SJSA1 (cell line): Measurements from ENCODE around the gene IFNA6. TPM values are rescaled to one million over a fixed set of nuclear protein-coding genes. Genes with fewer than 3 reads are reported as not detected.
A peak's percentile ranks its signal among the peaks of the same experiment; 100 is the strongest.

Experiments used
- DNase-seq, 2 experiments: peaks; one replicate each; pipeline ENCODE4 v3.0.0-alpha.2; 2015 to 2020; ENCODE audit warnings: low spot score in 2 of 2, low read depth in 1 of 2
- H3K27ac ChIP-seq: fragments of 250-450 bp; sonication (Bioruptor Pico); 2 replicates; pipeline ENCODE4 v1.5.1; 2020; ENCODE audit warnings: mild to moderate bottlenecking, moderate library complexity
- H3K27me3 ChIP-seq: fragments of 250-450 bp; sonication (Bioruptor Pico); replicated peaks from 2 replicates; pipeline ENCODE4 v1.5.1; 2020; ENCODE audit warnings: mild to moderate bottlenecking, moderate library complexity
- H3K36me3 ChIP-seq: fragments of 250-450 bp; sonication (Bioruptor Pico); 2 replicates; pipeline ENCODE4 v1.5.1; 2020; ENCODE audit warnings: mild to moderate bottlenecking
- H3K4me1 ChIP-seq: fragments of 250-450 bp; sonication (Bioruptor Pico); replicated peaks from 2 replicates; pipeline ENCODE4 v1.6.1; 2021; ENCODE audit warnings: mild to moderate bottlenecking
- H3K4me3 ChIP-seq: fragments of 250-450 bp; sonication (Bioruptor Pico); 2 replicates; pipeline ENCODE4 v1.5.1; 2020; ENCODE audit warnings: mild to moderate bottlenecking
- H3K9me3 ChIP-seq: fragments of 250-450 bp; sonication (Bioruptor Pico); replicated peaks from 2 replicates; pipeline ENCODE4 v1.5.1; 2020; ENCODE audit warnings: mild to moderate bottlenecking
- total RNA-seq: library from RNA; depleted of rRNA; stranded (reverse); fragments of >200 nt; shearing (Covaris generic); gene quantifications from 2 replicates; pipeline ENCODE4 v1.2.3, GENCODE V29; 2014; rRNA removed

IFNA6 gene
- total RNA-seq, 1 experiment from 2014 or later, result not detected

DNA sequence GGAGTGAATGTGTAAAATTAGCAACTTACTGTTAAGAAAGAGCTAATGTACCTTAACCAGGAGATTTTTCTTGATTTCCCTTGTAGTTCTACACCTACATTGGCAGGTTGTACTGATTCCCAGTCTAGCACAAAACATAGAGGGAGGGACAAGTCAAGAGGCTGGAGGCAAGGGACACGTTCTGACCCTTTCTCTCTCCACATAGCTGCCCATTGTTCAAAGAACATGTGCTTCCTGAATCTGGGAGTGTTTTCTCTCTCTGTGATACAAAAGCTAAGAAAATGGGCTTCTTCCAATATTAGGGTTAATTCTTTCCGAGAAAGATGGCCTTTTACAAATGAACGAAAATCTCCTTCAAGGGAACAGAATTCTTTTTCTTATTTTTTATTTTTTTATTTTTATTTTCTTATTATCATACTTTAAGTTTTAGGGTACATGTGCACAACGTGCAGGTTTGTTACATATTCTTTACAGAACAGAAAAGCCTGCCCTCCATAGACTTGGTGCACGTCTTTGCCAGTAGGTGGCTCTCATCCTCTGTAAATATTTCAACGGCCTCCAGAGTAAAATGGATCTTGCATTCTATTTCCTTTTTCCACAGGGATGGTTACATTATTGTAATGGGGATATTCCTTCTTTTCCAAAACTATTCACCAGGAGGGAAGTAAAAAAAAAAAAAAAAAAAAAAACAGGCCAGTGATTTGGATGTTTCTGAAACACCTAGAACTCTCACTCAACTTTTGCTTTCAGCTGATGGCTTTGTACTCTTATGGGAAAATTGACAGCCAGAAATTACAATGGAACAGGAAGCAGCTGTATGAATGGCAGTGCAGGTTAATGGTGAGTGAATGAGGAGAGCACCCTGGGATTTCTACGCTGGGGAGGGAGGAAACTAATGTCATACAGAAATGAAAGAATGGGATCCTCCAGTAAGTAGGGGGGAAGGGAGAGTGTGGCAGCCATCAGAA lies 32.4 kb downstream of the IFNA6 start:
- Histone ChIP-seq H3K9me3 (no peaks in the 10 kb centered on the region), H3K36me3 (peaks cover 8% of the 10 kb centered on the region; the same call in 1 of the 2 replicates), H3K27ac (no peak overlapping the region), H3K27me3 (no peaks in the 10 kb centered on the region), H3K4me3 (no peak overlapping the region), H3K4me1 (no peaks in the 10 kb centered on the region)
- peak in 1 of 2 experiments; percentile 4 for DNase-seq

DNA sequence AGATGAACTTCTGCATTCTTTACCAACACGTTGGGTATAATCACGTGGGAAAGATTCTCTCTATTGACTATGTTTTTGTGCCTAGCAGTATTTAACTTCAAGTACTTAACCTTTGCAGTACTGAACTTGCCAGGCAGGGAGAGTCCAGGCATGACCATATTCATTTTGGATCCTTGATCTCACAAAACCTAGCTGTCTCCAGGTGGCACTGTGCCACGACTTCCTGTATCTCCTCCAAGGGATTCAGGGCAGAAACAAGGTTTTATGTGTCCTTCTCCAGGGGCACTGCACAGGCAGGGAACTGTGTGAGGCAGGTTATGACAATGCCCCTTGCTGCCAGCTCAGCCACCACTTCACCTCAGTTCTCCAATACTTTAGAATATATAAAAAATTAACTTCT lies 33.8 kb downstream of the IFNA6 start:
- Histone ChIP-seq H3K27ac (no peak overlapping the region), H3K4me1 (no peaks in the 10 kb centered on the region), H3K9me3 (no peaks in the 10 kb centered on the region), H3K4me3 (no peak overlapping the region), H3K27me3 (no peaks in the 10 kb centered on the region), H3K36me3 (no peaks in the 10 kb centered on the region)
- DNase-seq, result no peak

DNA sequence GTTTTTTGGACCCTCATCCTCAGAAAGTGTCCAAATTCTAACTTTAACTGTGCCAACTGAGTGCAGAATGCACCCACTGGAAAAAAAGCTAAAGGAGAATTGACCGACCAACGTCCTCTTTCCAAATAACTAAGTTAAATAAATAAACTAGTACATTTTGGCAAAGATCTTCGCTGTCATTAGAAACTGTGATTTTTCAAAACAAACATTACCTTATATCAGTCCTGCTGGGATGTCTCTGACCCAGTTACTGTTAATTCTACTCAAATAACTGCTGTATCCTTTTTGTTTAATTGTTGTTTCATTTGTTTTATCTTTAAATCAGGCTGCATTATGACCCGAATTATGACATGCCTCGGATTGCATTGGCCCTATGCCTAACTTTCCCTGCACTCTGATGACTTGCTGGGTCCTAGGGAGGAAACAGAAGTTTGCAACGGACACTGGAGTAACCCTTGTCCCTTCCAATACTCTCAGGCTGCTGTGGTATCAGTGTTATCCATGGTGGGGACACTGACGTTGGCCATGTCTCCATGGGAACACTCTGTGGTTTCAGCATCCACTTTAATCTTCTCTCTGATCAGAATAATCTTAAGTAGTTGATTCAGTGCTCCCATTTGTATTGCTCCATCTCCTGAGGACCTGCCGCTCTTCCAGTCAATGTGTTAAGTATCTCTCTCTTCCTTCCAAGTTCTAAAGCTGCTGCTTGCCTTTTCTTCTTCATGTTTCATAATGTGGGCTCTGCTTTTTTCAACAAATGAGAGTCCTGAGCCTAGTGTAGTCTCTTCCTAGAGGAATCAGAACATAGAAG lies 34.5 kb downstream of the IFNA6 start:
- Histone ChIP-seq H3K36me3 (no peaks in the 10 kb centered on the region), H3K4me1 (no peaks in the 10 kb centered on the region), H3K27ac (no peak overlapping the region), H3K27me3 (no peaks in the 10 kb centered on the region), H3K4me3 (no peak overlapping the region), H3K9me3 (no peaks in the 10 kb centered on the region)
- no peak for DNase-seq

DNA sequence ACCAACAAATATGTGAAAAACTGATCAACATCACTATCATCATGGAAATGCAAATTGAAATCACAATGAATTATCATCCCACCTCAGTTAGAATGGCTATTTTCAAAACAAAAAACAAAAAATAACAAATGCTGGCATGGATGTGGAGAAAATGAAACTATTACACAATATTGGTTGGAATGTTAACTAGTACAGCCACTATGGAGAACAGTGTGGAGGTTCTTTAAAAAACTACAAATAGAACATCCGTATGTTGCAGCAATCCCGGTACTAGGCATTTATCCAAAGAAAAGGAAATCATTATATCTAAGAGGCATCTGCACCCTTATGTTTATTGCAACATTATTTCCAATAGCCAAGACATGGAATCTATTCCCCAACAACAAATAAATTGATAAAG lies 36.5 kb downstream of the IFNA6 start:
- Histone ChIP-seq H3K4me1 (no peaks in the 10 kb centered on the region), H3K4me3 (no peak overlapping the region), H3K27ac (no peak overlapping the region), H3K27me3 (no peaks in the 10 kb centered on the region), H3K36me3 (no peaks in the 10 kb centered on the region), H3K9me3 (no peaks in the 10 kb centered on the region)
- DNase-seq, result no peak

DNA sequence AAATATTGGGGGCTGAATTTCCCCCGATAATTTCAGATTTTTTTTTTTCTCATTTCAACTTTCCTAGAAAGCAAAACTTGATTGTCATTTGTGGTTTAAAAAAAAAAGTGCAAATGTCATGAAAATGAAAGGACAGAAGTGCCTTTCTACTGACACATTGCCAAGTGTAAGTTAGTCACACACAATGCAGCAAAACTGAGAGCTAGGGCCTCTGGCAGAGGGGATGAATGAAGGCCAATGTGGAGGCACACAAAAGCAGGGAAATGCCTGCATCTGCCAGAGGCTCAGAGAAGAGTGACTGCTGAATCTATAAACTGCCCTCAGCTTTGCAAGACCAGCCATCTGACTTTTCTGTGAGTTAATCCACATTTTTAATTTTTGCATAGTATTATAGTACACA lies 38.8 kb downstream of the IFNA6 start:
- no peaks in the 10 kb centered on the region for H3K36me3 ChIP-seq
- H3K27ac ChIP-seq, result no peak overlapping the region
- no peak overlapping the region for H3K4me3 ChIP-seq
- no peaks in the 10 kb centered on the region for H3K27me3 ChIP-seq
- H3K9me3 ChIP-seq, result no peaks in the 10 kb centered on the region
- DNase-seq, result no peak
- H3K4me1 ChIP-seq, result no peaks in the 10 kb centered on the region

DNA sequence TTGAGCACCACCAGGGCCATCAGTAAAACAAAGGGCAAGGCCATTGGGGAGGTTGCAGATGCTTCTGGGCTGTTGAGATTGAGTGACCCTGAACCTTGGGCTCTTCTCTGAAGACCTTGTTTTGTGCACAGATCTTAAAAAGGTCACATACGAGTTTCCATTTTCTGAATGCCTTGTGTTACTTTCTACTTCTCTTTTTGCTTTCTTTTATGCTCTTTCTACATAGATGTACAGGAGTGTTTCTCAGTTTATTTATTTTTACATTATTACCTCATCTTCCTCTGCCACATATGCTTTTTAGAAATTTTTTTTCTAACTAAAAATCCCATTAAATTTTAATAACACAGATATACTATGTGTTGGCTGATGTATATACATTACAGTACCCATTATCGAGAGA lies 45.5 kb downstream of the IFNA6 start, which contains the start of gene IFNA5:
IFNA5 (minus strand) TSS at position 101 of the 400 bp plus-strand sequence; CDS start at position 44, 57 bp downstream.
- DNase-seq, result no peak
- Histone ChIP-seq H3K9me3 (no peaks in the 10 kb centered on the region), H3K4me1 (no peaks in the 10 kb centered on the region), H3K27me3 (no peaks in the 10 kb centered on the region), H3K4me3 (no peak within 1 kb of the TSS), H3K36me3 (no peaks in the 10 kb centered on the region), H3K27ac (no peak within 1 kb of the TSS)

Other genes starting within 250 kb of the IFNA6 start
- not detected in 2 replicates for gene IFNW1, start 209.1 kb downstream of the IFNA6 start, total RNA-seq
- gene IFNA21, start 184.2 kb downstream of the IFNA6 start, total RNA-seq, result not detected in 2 replicates
- not detected in 2 replicates for gene IFNA4, start 163.3 kb downstream of the IFNA6 start, total RNA-seq
- not detected in 2 replicates for gene IFNA7, start 148.7 kb downstream of the IFNA6 start, total RNA-seq
- gene IFNA10, start 143.7 kb downstream of the IFNA6 start, total RNA-seq, result not detected in 2 replicates
- gene IFNA16, start 133.6 kb downstream of the IFNA6 start, total RNA-seq, result not detected in 2 replicates
- gene IFNA17, start 122.7 kb downstream of the IFNA6 start, total RNA-seq, result not detected in 2 replicates
- gene IFNA14, start 110.9 kb downstream of the IFNA6 start, total RNA-seq, result not detected in 2 replicates
- not detected in 2 replicates for gene IFNA5, start 45.6 kb downstream of the IFNA6 start, total RNA-seq
- 14.2 and 16.5 TPM in 2 replicates for gene KLHL9, start 15.5 kb downstream of the IFNA6 start, total RNA-seq
- not detected in 2 replicates for gene IFNA13, start 17.2 kb upstream of the IFNA6 start, total RNA-seq
- not detected in 2 replicates for gene IFNA2, start 34.5 kb upstream of the IFNA6 start, total RNA-seq
- gene IFNA8, start 58.2 kb upstream of the IFNA6 start, total RNA-seq, result not detected in 2 replicates
- gene IFNA1, start 89.6 kb upstream of the IFNA6 start, total RNA-seq, result not detected in 2 replicates
- 0.24 TPM in 1 of 2 replicates, not detected in the other for gene IFNE, start 131.4 kb upstream of the IFNA6 start, total RNA-seq